Stimulated activated CD4-positive, alpha-beta T cell treated with anti-CD3 and anti-CD28 coated beads, Interleukin-1b, Interleukin-23, amount 100 ng/mL, for 4 hours (primary cell): ENCODE measurements around the gene IRS1.

Source experiments
- DNase-seq, 2 donors: peaks; one replicate each; pipeline ENCODE4 v3.0.0-alpha.2; 2020; ENCODE audit warnings: low read depth in 2 of 2

The IRS1 gene

DNA sequence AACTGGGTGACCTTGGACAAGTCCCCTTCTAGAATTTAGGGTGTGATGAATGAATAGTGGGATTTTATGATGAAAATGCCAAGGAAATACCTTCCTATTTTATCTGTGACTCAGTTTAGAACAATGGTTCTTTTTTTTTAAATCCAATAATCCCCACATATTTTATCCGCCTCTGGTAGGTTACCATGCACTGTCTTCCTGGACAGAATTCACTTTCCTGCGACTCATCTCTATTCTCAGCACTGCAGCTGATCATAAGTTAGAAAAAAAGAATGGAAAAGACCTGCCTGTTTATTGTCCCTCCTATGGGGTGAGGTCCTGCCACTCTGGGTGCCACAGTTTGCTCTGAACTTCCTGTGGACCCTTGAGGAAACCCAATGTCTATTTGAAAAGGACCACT, 73.1 kb downstream of the IRS1 start:
- no peak for DNase-seq

DNA sequence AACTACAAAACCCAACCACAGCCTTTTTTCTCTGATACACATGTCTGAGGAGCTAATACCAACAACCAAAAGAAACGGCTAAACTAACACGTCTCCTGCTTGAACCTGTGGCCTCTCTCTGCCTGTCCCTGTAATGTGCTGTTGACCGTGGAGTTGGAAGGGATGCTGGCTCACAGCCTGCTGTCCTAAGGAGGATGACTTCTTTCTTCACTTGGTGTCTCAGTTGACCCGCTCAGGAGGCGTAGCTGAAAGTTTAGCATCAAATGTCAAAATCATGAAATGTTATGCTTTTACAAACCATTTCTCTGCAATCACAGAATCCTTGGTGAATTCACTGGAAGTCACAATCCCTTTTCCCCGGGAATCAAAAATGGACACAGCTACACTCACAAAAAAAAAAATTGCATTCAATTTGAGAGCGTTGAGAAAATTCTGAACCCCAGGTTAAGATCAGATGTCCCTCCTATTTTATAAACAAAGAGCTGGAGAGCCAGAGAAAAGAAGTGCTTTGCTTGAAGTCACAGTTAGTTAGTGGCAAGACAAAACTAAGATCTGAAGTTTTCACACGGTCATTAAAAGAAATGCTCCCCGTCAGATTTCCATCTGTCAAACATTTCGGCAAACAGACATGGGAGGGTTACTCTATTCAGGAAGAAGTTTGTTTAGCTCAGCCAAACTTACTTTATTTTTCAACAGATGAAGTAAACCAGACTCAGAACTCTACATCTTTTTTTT, 74.3 kb downstream of the IRS1 start:
- DNase-seq, result no peak

GRCh38 chr2:226721541-226721940, 78.1 kb downstream of the IRS1 start:
- no peak for DNase-seq

DNA sequence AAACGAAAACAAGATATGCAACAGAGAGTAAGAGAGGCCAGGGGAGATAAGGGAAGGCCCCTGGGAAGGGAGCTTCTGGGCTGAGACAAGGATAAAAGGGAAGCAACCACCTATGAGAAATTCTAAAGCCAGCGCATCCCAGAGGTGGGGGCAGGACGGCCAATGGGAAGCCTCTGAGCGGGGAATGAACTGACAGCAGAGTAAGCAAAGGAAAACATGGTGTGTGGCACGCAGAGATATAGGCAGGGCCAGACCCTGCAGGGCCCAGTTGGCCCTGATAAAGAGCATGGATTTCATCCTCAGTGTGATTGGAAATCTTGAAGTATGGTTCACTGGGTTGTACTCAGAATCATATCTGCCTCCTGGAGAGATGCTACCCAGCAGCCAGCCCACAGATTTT, 78.7 kb downstream of the IRS1 start:
- no peak for DNase-seq

DNA sequence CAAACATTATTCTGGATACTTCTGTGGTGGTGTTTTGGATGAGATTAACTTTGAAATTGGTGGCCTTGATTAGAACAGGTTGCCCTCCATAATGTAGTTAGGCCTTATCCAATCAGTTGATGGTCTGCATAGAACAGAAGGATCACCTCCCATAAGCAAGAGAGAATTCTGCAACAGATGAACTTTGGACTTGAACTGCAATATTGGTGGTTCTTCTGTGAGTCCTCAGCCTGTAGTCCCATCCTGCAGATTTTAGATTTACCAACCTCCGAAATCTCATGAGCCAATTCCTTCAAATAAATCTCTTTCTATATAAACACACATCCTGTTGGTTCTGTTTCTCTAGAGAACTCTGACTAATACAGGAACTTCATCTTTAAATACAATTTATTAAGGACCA, 81.9 kb downstream of the IRS1 start:
- no peak for DNase-seq

- no peak for DNase-seq
These were observed 83.5 kb downstream of the IRS1 start for GRCh38 chr2:226716126-226716525.

DNA sequence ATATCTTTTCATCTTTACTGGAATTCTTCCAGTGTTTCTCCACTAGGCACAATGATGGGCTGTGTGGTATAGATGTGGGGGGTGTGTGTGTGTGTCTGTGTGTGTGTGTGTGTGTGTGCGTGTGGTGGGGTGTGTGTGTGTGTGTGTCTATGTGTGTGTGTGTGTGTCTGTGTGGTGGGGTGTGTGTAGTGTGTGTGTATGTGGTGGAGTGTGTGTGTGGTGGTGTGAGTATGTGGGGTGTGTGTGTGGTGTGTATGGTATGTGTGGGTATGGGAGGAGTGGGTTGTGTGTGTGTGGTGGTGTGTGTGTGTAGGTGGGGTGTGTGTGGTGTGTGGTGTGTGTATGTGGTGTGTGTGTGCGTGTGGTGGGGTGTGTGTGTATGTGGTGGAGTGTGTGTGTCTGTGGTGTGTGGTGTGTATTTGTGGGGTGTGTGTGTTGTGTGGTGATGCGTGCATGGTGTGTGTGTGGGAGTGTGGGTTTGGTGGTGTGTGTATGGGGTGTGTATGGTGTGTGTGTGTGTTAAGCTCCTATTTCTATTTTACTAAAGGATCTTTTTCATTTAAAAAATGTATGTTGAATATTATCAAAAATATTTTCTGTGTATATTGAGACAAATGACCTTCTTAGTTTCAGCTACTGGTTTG, 84.2 kb downstream of the IRS1 start:
- DNase-seq, result no peak

- no peak for DNase-seq
These were observed 86.7 kb downstream of the IRS1 start for GRCh38 chr2:226712941-226713340.

DNA sequence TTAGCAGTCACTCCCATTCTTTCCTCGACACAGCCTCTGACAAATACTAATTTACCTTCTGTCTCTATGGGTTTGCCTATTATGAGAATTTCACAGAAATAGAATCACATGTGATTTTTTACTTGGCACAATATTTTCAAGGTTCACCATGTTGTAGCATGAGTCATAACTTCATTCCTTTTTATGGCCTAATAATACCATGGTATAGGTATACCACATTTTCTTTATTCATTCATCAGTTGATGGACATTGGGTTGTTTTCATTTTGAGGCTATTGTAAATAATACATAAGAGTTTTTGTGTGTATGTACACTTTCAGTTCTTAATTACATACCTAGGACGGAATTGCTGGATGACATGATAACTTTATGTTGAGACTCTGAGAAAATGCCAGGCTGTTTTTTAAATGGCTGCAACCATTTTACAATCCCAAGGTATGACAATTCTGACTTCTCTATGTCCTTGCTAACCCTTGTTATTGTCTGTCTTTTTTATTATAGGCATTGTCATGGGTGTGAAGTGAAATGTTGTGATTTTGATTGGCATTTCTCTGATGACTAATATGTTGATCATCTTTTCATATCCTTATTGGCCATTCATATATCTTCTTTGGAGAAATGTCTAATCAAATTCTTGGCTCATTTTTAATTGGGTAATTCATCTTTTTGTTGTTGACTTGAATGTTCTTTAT, 87.9 kb downstream of the IRS1 start:
- DNase-seq, result no peak

DNA sequence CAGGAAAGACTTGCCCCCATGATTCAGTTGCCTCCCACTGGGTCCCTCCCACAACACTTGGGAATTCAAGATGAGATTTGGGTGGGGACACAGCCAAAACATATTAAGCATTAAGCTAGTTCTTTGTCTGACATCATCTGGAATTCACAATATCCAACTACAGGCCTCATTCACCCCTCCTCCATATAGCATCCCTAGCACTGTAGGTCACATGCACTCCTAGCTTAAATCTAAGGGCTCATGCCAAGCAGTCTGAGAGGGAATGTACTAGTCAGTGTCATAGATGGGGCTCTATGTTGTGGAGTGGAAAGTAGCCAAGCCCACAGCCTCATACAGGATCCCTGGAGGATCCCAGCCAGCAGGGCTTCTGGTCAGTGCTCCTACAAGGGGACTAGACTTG, 92.1 kb downstream of the IRS1 start:
- DNase-seq, result no peak

DNA sequence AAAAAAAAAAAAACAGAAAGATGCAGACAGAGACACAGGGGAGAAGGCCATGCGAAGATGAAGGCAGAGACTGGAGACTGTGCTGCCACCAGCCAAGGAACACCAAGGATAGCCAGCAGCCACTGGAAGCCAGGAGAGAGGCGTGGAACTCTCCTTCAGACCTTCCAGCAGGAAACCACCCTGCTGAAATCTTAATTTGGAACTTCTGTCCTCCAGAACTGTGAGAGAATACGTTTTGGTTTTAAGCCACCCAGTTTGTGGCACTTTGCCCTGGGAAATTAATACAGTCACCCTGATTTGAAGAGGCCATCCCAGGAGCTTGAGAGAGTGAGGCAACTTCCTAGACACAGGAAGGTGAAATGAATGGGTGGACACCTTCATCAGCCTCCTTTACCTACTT, 93.7 kb downstream of the IRS1 start:
- DNase-seq, result no peak

- DNase-seq, result no peak
These were observed 94.3 kb downstream of the IRS1 start for GRCh38 chr2:226705133-226705886.

DNA sequence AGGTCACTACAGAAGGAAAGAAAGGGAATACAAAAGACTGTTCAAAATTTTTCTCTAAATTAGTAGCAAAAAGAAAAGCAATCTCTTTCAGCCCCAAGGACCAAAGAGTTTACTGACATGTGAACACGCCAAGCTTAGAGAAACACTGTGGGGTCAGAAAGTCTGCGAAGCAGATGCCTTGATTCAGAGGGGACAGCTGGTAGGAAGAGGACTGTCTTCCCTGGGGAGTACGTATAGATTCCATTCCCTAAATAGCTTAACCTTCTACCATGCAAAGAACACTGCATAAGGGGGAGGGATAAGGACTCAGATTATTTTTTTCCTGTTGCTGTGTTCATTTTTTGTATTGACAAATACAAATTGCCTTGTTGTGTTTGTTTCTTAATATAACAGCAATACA, 96.1 kb downstream of the IRS1 start:
- DNase-seq, result no peak

- no peak for DNase-seq
These were observed 97.2 kb downstream of the IRS1 start for GRCh38 chr2:226702376-226702775.

GRCh38 chr2:226701052-226701451, 98.6 kb downstream of the IRS1 start:
- no peak for DNase-seq

- DNase-seq, result no peak
These were observed 100.3 kb downstream of the IRS1 start for GRCh38 chr2:226699321-226699720.

DNA sequence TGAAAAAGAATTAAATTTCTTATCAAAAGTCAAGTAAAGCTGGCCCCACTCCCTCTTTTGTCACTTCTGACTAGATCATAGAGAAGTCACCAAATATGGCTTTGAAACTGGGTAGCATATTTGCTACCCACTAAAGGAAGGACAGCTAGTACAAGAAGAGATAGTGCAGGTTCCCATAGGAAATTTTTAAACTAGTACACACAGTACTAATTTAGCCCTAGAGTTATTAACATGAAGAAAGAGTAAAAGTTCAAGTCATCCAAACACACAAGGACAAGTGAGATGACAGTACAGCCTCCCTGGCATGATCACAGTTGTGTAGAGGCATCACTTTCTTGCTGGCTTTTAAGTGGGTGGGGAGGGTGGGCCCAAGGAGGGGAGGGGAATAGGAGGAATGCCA, 100.9 kb downstream of the IRS1 start:
- no peak for DNase-seq

GRCh38 chr2:226694586-226695284, 104.9 kb downstream of the IRS1 start:
- DNase-seq, result no peak

DNA sequence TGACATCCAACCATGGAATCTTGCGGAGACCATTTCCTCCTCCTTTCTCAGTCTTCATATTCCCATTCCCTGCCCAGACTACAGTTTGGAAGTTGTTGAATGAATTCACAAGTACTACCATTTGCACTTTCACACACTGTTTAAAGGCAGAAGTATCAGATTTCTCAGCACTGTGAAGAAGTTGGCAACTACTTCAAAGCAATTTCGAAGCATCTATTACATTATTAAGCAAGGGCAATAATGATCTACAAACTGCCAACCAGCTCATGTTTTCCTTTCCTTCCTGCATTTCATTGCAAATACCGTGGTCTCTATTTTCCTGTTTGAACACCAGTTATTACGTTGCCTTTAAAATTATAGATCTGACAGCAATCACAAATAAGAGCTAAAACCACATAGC, 105.5 kb downstream of the IRS1 start:
- no peak for DNase-seq

GRCh38 chr2:226693521-226693920, 106.1 kb downstream of the IRS1 start:
- DNase-seq, result no peak

DNA sequence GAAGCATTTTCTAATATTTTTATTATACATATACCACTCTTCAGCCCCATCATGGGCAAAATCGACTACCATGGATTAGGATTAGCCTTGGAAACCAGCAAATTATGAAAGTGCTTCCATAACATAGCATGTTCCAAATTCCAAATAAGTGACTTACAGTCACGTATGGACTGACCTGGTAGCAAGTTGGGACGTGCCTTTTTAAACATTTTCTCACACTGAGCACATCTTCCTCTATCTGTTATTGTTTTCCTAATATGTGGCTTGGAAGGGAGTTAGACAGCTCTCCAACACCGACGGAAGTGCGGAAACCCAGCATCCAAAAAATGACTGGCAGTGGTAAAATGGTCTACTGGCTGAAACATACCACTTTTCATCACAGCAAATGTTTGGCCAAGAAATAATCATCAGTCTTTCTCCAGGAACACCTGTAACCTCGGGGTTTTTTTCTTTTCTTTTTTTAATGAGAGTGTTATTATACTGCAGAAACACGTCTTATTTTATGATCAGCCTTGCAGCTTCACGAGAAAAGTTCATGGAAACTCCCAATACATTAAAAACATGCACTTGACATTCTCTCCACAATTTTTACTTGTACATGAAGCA, 107.0 kb downstream of the IRS1 start:
- DNase-seq, result no peak
